ENCODE results near the gene WFDC12.

Gene WFDC12

GRCh38 chr20:45087097-45087790 lies 37.0 kb downstream of the WFDC12 start:
- no peak overlapping the region for H3K4me3 ChIP-seq (ENCODE audit: low read depth, low read length)
- TF ChIP-seq CTCF (IDR thresholded peaks at IDR 0.05; ENCODE audit: low read depth, low read length, missing control alignments): no peak
- DNase-seq (ENCODE audit: low read depth): no peak

DNA sequence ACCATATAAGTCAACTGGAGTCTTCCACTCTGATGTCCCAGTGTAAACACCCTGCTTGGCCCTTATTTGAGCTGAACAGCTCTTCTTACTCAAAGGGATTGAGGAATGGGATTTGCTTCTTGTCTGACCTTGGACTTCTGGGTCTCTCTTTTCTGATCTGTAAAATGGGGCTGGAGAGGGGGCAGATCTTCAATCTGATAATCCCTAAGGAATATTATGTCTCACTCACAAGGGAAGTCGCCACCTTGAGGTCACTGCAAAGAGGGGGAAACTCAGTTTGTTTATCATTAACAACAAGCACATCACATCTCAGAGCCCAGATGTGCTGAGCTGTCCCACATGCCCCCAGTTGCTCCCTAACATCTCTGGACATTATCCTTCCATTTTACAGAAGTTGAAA lies 38.4 kb downstream of the WFDC12 start:
- no peak for TF ChIP-seq CTCF (IDR thresholded peaks at IDR 0.05; ENCODE audit: low read depth, low read length, missing control alignments)
- no peak for DNase-seq (ENCODE audit: low read depth)
- H3K4me3 ChIP-seq (ENCODE audit: low read depth, low read length): no peak overlapping the region

- no peak for DNase-seq (ENCODE audit: low read depth)
- no peak overlapping the region for H3K4me3 ChIP-seq (ENCODE audit: low read depth, low read length)
- no peak for TF ChIP-seq CTCF (IDR thresholded peaks at IDR 0.05; ENCODE audit: low read depth, low read length, missing control alignments)
These were observed 39.0 kb downstream of the WFDC12 start for GRCh38 chr20:45085289-45085688.

DNA sequence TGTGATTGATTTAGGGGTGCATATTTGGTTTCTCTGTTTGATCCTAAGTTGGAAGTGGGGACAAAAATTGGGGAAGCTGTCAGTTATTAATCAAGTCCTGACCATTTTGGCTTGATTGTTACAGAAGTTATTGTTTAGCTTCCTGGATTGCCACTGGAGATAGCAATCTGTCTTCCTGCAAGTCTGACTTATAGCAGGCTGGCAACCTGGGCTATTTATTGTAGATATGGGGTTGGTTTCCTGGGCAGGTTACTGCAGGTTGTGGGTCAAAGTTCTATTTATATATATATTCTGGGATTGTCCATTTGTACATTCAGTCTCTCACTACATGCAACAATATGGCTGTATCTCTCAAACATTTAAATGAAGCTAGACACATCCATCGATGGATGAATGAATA lies 41.1 kb downstream of the WFDC12 start:
- no peak for TF ChIP-seq CTCF (IDR thresholded peaks at IDR 0.05; ENCODE audit: low read depth, low read length, missing control alignments)
- no peak overlapping the region for H3K4me3 ChIP-seq (ENCODE audit: low read depth, low read length)
- DNase-seq (ENCODE audit: low read depth): no peak

- H3K4me3 ChIP-seq (ENCODE audit: low read depth, low read length): no peak overlapping the region
- DNase-seq (ENCODE audit: low read depth): no peak
- TF ChIP-seq CTCF (IDR thresholded peaks at IDR 0.05; ENCODE audit: low read depth, low read length, missing control alignments): no peak
These were observed 41.8 kb downstream of the WFDC12 start for GRCh38 chr20:45082468-45082867.

DNA sequence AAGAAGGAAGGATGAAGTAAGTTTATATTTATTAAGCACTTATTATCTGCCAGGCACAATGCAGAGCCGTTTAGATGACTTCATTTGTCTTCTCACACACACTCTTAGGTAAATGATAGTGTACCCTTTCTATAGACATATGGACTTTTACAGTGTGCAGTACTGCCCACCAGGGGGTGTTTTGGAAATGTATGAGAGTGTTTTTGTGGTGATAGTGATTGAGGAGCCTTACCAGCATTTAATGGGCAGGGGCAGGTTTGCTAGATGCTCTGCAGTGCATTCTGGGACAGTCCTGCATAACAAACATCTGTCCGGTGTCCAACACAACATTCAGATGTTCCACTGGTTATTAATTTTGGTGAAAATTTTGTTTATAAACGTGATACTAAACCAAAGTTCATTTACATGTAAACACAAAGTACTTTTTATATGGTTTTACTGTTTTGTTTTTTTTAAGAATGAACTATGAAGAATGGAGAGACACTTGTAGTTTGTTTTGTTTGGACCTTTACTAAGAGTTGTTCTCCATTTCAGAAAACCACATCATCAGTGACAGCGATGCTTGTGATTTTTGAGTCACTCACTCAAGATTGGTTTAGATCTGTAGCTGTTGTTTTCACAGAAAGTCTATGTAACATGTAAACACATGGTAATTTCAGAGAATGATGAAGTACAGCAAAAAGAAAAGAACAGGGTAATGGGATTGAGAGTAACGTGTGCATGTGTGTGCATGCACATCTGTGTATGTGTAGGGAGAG lies 43.2 kb downstream of the WFDC12 start:
- peak; percentile 46 for TF ChIP-seq CTCF (IDR thresholded peaks at IDR 0.05; ENCODE audit: low read depth, low read length, missing control alignments)
- no peak for DNase-seq (ENCODE audit: low read depth)
- H3K4me3 ChIP-seq (ENCODE audit: low read depth, low read length): no peak overlapping the region
